Effector memory CD4-positive, alpha-beta T cell (primary cell): ENCODE data around the gene PYDC1.
"Not testable (repeated sequence)": the region's sequence is repeated elsewhere in the genome, so short reads cannot be mapped to it uniquely, and the experiment has no call there.

Experiments used
- DNase-seq, 3 donors: peaks; one replicate each; pipeline ENCODE4 v3.0.0-alpha.2; 2020
- H3K27ac ChIP-seq: 2 replicates; pipeline ENCODE4 v1.7.0; 2013; ENCODE audit warnings: mild to moderate bottlenecking, low read length, moderate library complexity; ENCODE audit not compliant: insufficient read depth, poor library complexity, severe bottlenecking
- H3K27me3 ChIP-seq: replicated peaks from 2 replicates; pipeline ENCODE4 v1.7.0; 2013; ENCODE audit warnings: mild to moderate bottlenecking, low read length; ENCODE audit not compliant: insufficient read depth, control insufficient read depth, poor library complexity, severe bottlenecking
- H3K36me3 ChIP-seq: 2 replicates; pipeline ENCODE4 v1.7.0; 2013; ENCODE audit warnings: mild to moderate bottlenecking, low read length, moderate library complexity; ENCODE audit not compliant: control insufficient read depth, insufficient read depth
- H3K4me1 ChIP-seq: 2 replicates; pipeline ENCODE4 v1.7.0; 2013; ENCODE audit warnings: low read length, mild to moderate bottlenecking; ENCODE audit not compliant: control insufficient read depth, insufficient read depth, poor library complexity, severe bottlenecking
- H3K4me3 ChIP-seq: 2 replicates; pipeline ENCODE4 v1.7.0; 2013; ENCODE audit warnings: low read length, low read depth, mild to moderate bottlenecking; ENCODE audit not compliant: insufficient read depth, poor library complexity, severe bottlenecking
- H3K9me3 ChIP-seq: 2 replicates; pipeline ENCODE4 v1.7.0; 2013; ENCODE audit warnings: mild to moderate bottlenecking, low read length, moderate library complexity; ENCODE audit not compliant: control insufficient read depth

PYDC1 gene

GRCh38 chr16:31248344-31248743 lies 31.4 kb upstream of the PYDC1 start:
- H3K4me3 ChIP-seq, result no peak overlapping the region
- no peak overlapping the region for H3K27ac ChIP-seq
- no peaks in the 10 kb centered on the region for H3K9me3 ChIP-seq
- peaks cover 6% of the 10 kb centered on the region for H3K4me1 ChIP-seq
- no peaks in the 10 kb centered on the region for H3K27me3 ChIP-seq
- DNase-seq, result no peak
- no peaks in the 10 kb centered on the region for H3K36me3 ChIP-seq

- peaks cover 6% of the 10 kb centered on the region for H3K4me1 ChIP-seq
- no peak for DNase-seq
- H3K36me3 ChIP-seq, result no peaks in the 10 kb centered on the region
- H3K9me3 ChIP-seq, result no peaks in the 10 kb centered on the region
- no peak overlapping the region for H3K27ac ChIP-seq
- no peaks in the 10 kb centered on the region for H3K27me3 ChIP-seq
- no peak overlapping the region for H3K4me3 ChIP-seq
These were observed 29.4 kb upstream of the PYDC1 start for GRCh38 chr16:31246296-31246695.

GRCh38 chr16:31245598-31245997 lies 28.7 kb upstream of the PYDC1 start:
- not testable (repeated sequence) for H3K4me3 ChIP-seq, H3K4me1 ChIP-seq, H3K27ac ChIP-seq, DNase-seq, H3K27me3 ChIP-seq, H3K9me3 ChIP-seq, H3K36me3 ChIP-seq

GRCh38 chr16:31243734-31244670 lies 27.1 kb upstream of the PYDC1 start:
- Histone ChIP-seq H3K9me3 (no peaks in the 10 kb centered on the region), H3K27me3 (no peaks in the 10 kb centered on the region), H3K4me1 (no peaks in the 10 kb centered on the region), H3K27ac (no peak overlapping the region), H3K4me3 (no peak overlapping the region), H3K36me3 (no peaks in the 10 kb centered on the region)
- DNase-seq, result no peak

- no peak for DNase-seq
- Histone ChIP-seq H3K27me3 (no peaks in the 10 kb centered on the region), H3K27ac (no peak overlapping the region), H3K9me3 (no peaks in the 10 kb centered on the region), H3K36me3 (no peaks in the 10 kb centered on the region), H3K4me3 (no peak overlapping the region), H3K4me1 (no peaks in the 10 kb centered on the region)
These were observed 25.3 kb upstream of the PYDC1 start for GRCh38 chr16:31242206-31242605.

DNA sequence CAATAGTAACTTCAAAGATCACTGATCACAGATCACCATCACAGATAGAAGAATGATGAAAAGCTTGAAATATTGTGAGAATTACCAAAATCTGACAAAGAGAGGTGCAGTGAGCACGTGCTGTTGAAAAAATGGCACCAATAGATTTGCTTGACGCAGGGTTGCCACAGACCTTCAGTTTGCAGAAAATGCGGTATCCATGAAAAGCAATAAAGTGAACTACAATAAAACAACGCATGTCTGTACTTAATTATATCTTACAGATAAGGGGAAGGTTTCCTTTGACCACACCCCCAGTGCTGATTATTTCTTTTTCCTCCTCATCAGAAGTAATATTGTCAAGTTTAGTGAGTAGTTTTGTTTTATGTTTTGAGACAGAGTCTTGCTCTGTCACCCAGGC lies 21.1 kb upstream of the PYDC1 start:
- Histone ChIP-seq H3K27ac (no peak overlapping the region), H3K36me3 (no peaks in the 10 kb centered on the region), H3K27me3 (no peaks in the 10 kb centered on the region), H3K9me3 (no peaks in the 10 kb centered on the region), H3K4me3 (no peak overlapping the region), H3K4me1 (no peaks in the 10 kb centered on the region)
- DNase-seq, result no peak

- no peak overlapping the region for H3K27ac ChIP-seq
- H3K4me1 ChIP-seq, result no peaks in the 10 kb centered on the region
- no peaks in the 10 kb centered on the region for H3K9me3 ChIP-seq
- H3K4me3 ChIP-seq, result no peak overlapping the region
- no peaks in the 10 kb centered on the region for H3K36me3 ChIP-seq
- H3K27me3 ChIP-seq, result no peaks in the 10 kb centered on the region
- no peak for DNase-seq
These were observed 12.6 kb upstream of the PYDC1 start for GRCh38 chr16:31229501-31229900.

GRCh38 chr16:31228206-31228605 lies 11.3 kb upstream of the PYDC1 start:
- Histone ChIP-seq H3K4me3 (no peak overlapping the region), H3K9me3 (no peaks in the 10 kb centered on the region), H3K36me3 (no peaks in the 10 kb centered on the region), H3K27ac (no peak overlapping the region), H3K27me3 (no peaks in the 10 kb centered on the region), H3K4me1 (no peaks in the 10 kb centered on the region)
- no peak for DNase-seq

DNA sequence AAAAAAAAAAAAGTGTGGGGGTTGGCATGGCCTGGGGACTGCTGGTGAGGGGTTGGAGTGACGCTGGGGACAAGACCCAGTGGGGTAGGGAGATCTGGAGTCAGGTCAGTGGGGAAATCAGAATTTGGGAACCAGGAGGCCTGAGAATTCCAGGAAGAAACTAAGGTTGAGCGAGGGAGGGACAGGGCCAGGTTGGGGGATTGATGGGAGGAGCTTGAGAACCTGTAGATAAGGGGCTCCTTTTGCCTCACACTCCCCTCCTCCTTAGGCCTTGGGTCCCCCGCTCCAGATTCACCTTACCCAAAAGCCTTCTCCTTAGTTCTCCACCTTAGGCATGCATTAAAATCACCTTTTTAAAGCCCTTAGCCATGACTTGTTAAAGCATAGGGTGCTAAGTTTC lies 8.3 kb upstream of the PYDC1 start:
- Histone ChIP-seq H3K27me3 (no peaks in the 10 kb centered on the region), H3K9me3 (no peaks in the 10 kb centered on the region), H3K27ac (no peak overlapping the region), H3K36me3 (no peaks in the 10 kb centered on the region), H3K4me3 (no peak overlapping the region), H3K4me1 (no peaks in the 10 kb centered on the region)
- no peak for DNase-seq

DNA sequence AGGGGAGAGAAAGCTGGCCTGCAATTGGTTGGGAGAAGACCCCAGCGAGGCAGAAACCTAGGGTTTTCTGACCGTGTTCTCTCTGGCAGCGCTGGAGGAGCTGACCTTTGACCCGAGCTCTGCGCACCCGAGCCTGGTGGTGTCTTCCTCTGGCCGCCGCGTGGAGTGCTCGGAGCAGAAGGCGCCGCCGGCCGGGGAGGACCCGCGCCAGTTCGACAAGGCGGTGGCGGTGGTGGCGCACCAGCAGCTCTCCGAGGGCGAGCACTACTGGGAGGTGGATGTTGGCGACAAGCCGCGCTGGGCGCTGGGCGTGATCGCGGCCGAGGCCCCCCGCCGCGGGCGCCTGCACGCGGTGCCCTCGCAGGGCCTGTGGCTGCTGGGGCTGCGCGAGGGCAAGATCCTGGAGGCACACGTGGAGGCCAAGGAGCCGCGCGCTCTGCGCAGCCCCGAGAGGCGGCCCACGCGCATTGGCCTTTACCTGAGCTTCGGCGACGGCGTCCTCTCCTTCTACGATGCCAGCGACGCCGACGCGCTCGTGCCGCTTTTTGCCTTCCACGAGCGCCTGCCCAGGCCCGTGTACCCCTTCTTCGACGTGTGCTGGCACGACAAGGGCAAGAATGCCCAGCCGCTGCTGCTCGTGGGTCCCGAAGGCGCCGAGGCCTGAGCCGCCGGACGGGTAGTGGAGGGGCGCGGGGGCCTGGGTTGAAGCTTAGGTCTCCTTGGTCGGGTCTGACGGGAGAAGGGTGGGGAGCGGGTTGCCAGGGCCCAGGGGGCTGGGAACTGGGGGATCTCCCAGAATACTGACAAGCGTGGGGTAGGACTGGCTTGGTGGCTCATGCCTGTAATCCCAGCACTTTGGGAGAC lies 7.4 kb upstream of the PYDC1 start:
- H3K27ac ChIP-seq, result no peak overlapping the region
- no peak overlapping the region for H3K4me3 ChIP-seq
- no peaks in the 10 kb centered on the region for H3K4me1 ChIP-seq
- H3K9me3 ChIP-seq, result no peaks in the 10 kb centered on the region
- no peaks in the 10 kb centered on the region for H3K27me3 ChIP-seq
- DNase-seq, result no peak
- H3K36me3 ChIP-seq, result no peaks in the 10 kb centered on the region
